HCT116 (cell line): ENCODE data around the gene PLXDC1. TPM values are rescaled to one million over a fixed set of nuclear protein-coding genes. Genes with fewer than 3 reads are reported as not detected.

Experiments
- ATAC-seq: fragments of 200-7000 bp; cut with Tn5 transposase; 2 replicates; pipeline ENCODE4 v1.9.1; 2020; ENCODE audit warnings: mild to moderate bottlenecking, moderate library complexity
- BruUV-seq: library from RNA; stranded (reverse); fragments of 400-500 nt; replicated peaks from 2 replicates; lab custom pipeline; 2021; lab: Mats Ljungman, UMichigan
- CTCF ChIA-PET: fragments of 300-600 bp; sonication (Branson Sonifier 250); formaldehyde crosslinking; loops from one replicate; lab custom pipeline; 2021; ENCODE audit warnings: antibody characterized with exemption; lab: Charles Lee
- POLR2A ChIA-PET: fragments of 300-600, 350-600 bp; sonication (Branson Sonifier 250); formaldehyde crosslinking; loops from one replicate; lab custom pipeline; 2021; ENCODE audit warnings: antibody characterized with exemption; lab: Charles Lee
- RAD21 ChIA-PET, 2 experiments: fragments of 300-600 bp; sonication (Branson Sonifier 250); formaldehyde crosslinking; loops; one replicate each; lab custom pipeline; 2023; ENCODE audit warnings: low total read pairs in 2 of 2; ENCODE audit not compliant: uncharacterized antibody in 2 of 2, unreplicated experiment in 2 of 2, low non-redundant PET in 1 of 2; lab: Charles Lee
- DNase-seq: peaks from one replicate; pipeline ENCODE4 v3.0.0-alpha.2; 2010; ENCODE audit warnings: low read depth, low spot score
- H2AFZ ChIP-seq: fragments of 200-600 bp; shearing (Covaris generic), sonication (generic); 2 replicates; pipeline ENCODE4 v1.6.1; 2017; ENCODE audit warnings: low read depth, mixed run types, mixed read lengths, antibody characterized with exemption, low read length; ENCODE audit not compliant: poor library complexity, severe bottlenecking
- H3K27ac ChIP-seq: 2 replicates; pipeline ENCODE4 v1.5.1; 2012; ENCODE audit warnings: low read depth, low read length
- H3K27me3 ChIP-seq: fragments of 200-600 bp; sonication (generic); 2 replicates; pipeline ENCODE4 v1.6.1; 2016; ENCODE audit warnings: mixed run types, low read length, mixed read lengths; ENCODE audit not compliant: insufficient read depth
- H3K36me3 ChIP-seq, 2 experiments: fragments of 200-500 bp in 1 of 2; fragments of 200-600 bp in 1 of 2; sonication (Bioruptor generic) in 1 of 2; sonication (generic) in 1 of 2; 2 replicates each; pipeline versions ENCODE4 v1.5.1 to v1.6.1; 2014 to 2016; ENCODE audit warnings: low read length in 2 of 2, inconsistent platforms in 1 of 2, mixed read lengths in 1 of 2, mixed run types in 1 of 2; ENCODE audit not compliant: insufficient read depth in 2 of 2, control insufficient read depth in 1 of 2
- H3K4me1 ChIP-seq, 2 experiments: fragments of 200-600 bp in 1 of 2; sonication (generic) in 1 of 2; 2 replicates each; pipeline versions ENCODE4 v1.5.1 to v1.6.1; 2012 to 2017; ENCODE audit warnings: low read length in 2 of 2, inconsistent platforms in 1 of 2, mild to moderate bottlenecking in 1 of 2, mixed read lengths in 1 of 2, mixed run types in 1 of 2, moderate library complexity in 1 of 2; ENCODE audit not compliant: insufficient read depth in 2 of 2, control insufficient read depth in 1 of 2
- H3K4me2 ChIP-seq: fragments of 200-600 bp; sonication (generic); 2 replicates; pipeline ENCODE4 v1.6.1; 2017; ENCODE audit warnings: mixed run types, low read length, mixed read lengths
- H3K4me3 ChIP-seq, 2 experiments: fragments of 200-600 bp in 1 of 2; sonication (generic) in 1 of 2; replicated peaks in 1 of 2; 2 replicates each; pipeline ENCODE4 v1.5.1; 2011 to 2016; ENCODE audit warnings: low read length in 2 of 2, control low read depth in 1 of 2, low read depth in 1 of 2, mild to moderate bottlenecking in 1 of 2, mixed read lengths in 1 of 2, mixed run types in 1 of 2
- H3K79me2 ChIP-seq: fragments of 200-600 bp; sonication (generic); 2 replicates; pipeline ENCODE4 v1.6.1; 2017; ENCODE audit warnings: mild to moderate bottlenecking, mixed run types, low read length, moderate library complexity, mixed read lengths; ENCODE audit not compliant: insufficient read depth
- H3K9ac ChIP-seq: fragments of 200-600 bp; sonication (generic); 2 replicates; pipeline ENCODE4 v1.6.1; 2016; ENCODE audit warnings: low read length, mixed read lengths
- H3K9me2 ChIP-seq: fragments of 200-600 bp; sonication (generic), shearing (Covaris generic); 2 replicates; pipeline ENCODE4 v1.6.1; 2017; ENCODE audit warnings: mixed run types, mild to moderate bottlenecking, moderate library complexity; ENCODE audit not compliant: insufficient read depth
- H3K9me3 ChIP-seq, 2 experiments: fragments of 200-500 bp in 1 of 2; fragments of 200-600 bp in 1 of 2; sonication (Bioruptor generic) in 1 of 2; sonication (generic) in 1 of 2; 2 replicates each; pipeline ENCODE4 v1.6.1; 2014 to 2017; ENCODE audit warnings: low read length in 2 of 2, mixed read lengths in 2 of 2, inconsistent platforms in 1 of 2, low read depth in 1 of 2, mild to moderate bottlenecking in 1 of 2, mixed run types in 1 of 2, moderate library complexity in 1 of 2; ENCODE audit not compliant: control insufficient read depth in 1 of 2, insufficient read depth in 1 of 2
- H4K20me1 ChIP-seq: fragments of 200-600 bp; sonication (generic), shearing (Covaris generic); 2 replicates; pipeline ENCODE4 v1.6.1; 2017; ENCODE audit warnings: mixed run types, mild to moderate bottlenecking, moderate library complexity; ENCODE audit not compliant: insufficient read depth
- ATF3 ChIP-seq: IDR thresholded peaks from 2 replicates; pipeline ENCODE4 v1.6.1; 2012
- CEBPB ChIP-seq: IDR thresholded peaks from 2 replicates; pipeline ENCODE4 v1.6.1; 2012; ENCODE audit warnings: low read depth
- POLR2AphosphoS5 ChIP-seq: IDR thresholded peaks from 2 replicates; pipeline ENCODE4 v1.6.1; 2011; ENCODE audit warnings: mild to moderate bottlenecking, low read depth, low read length, moderate library complexity
- RAD21 ChIP-seq: IDR thresholded peaks from 2 replicates; pipeline ENCODE4 v1.6.1; 2012; ENCODE audit warnings: low read depth, mild to moderate bottlenecking
- REST ChIP-seq: IDR thresholded peaks from 2 replicates; pipeline ENCODE4 v1.6.1; 2012; ENCODE audit warnings: low read depth
- SRF ChIP-seq: IDR thresholded peaks from 2 replicates; pipeline ENCODE4 v1.6.1; 2012; ENCODE audit warnings: low read depth
- ZBTB33 ChIP-seq: IDR thresholded peaks from 2 replicates; pipeline ENCODE4 v1.6.1; 2011; ENCODE audit warnings: mild to moderate bottlenecking, low read length, moderate library complexity; ENCODE audit not compliant: insufficient replicate concordance; ENCODE audit errors: extremely low read depth
- ZFX ChIP-seq: fragments of 450-650 bp; IDR thresholded peaks from 2 replicates; pipeline ENCODE4 v1.6.1; 2017
- intact Hi-C: fragments of 100-400 bp; cut with micrococcal nuclease; formaldehyde crosslinking; loops from 2 replicates; pipeline ENCODE4 v1.10.0; 2022
- total RNA-seq: library from RNA; stranded (reverse); gene quantifications from one replicate; pipeline ENCODE4 v1.2.1, GENCODE V29; 2021; ENCODE audit not compliant: unreplicated experiment

Gene PLXDC1
- total RNA-seq, 1 experiment from 2014 or later: 1.8 TPM

GRCh38 chr17:39196241-39196807 is 44.9 kb upstream of the PLXDC1 start:
- Histone ChIP-seq H3K4me3 (peak overlapping the region; percentile 52 to 75), H4K20me1 (no peaks in the 10 kb centered on the region), H3K9me2 (no peaks in the 10 kb centered on the region), H3K79me2 (peaks cover 26% of the 10 kb centered on the region), H3K36me3 (peaks cover 5 to 12% of the 10 kb centered on the region in 2 experiments; a peak in 3 of 4 replicates), H3K27me3 (no peaks in the 10 kb centered on the region), H2AFZ (no peak overlapping the region), H3K9ac (peak overlapping the region; percentile 30), H3K9me3 (no peaks in the 10 kb centered on the region), H3K27ac (no peak overlapping the region), H3K4me2 (peak overlapping the region; percentile 92), H3K4me1 (peaks cover 19 to 39% of the 10 kb centered on the region in 2 experiments)
- no peak for ATAC-seq
- DNase-seq: no peak
- ChIA-PET POLR2A (interaction anchor here (1.8 kb wide), 1 partner anchor 31 kb away, joined by 3 read pairs; no protein-coding TSS in a partner anchor), CTCF (interaction anchor here (1.3 to 1.7 kb wide), 3 partner anchors 32 to 42 kb away, joined by 3 to 6 read pairs (median 4); no protein-coding TSS in a partner anchor), RAD21 (interaction anchor here in 1 of 2 experiments (1.2 kb wide), 1 partner anchor 11 kb away, joined by 4 read pairs; no protein-coding TSS in a partner anchor)
- TF ChIP-seq SRF (no peak), POLR2AphosphoS5 (no peak), REST (no peak), RAD21 (no peak), CEBPB (no peak), ATF3 (no peak), ZFX (no peak), ZBTB33 (no peak)
- no TSS peak for BruUV-seq
- intact Hi-C loops: no loop called here
